ENCODE measurements around the gene ZNF37A. TPM values are rescaled to one million over a fixed set of nuclear protein-coding genes. Genes with fewer than 3 reads are reported as not detected.
A peak's percentile ranks its signal among the peaks of the same experiment; 100 is the strongest.

The ZNF37A gene
- polyA plus RNA-seq, 1 donor (not counting 4 experiments of a cell fraction or from before 2014, with no cell fraction given), result 8.7 TPM

DNA sequence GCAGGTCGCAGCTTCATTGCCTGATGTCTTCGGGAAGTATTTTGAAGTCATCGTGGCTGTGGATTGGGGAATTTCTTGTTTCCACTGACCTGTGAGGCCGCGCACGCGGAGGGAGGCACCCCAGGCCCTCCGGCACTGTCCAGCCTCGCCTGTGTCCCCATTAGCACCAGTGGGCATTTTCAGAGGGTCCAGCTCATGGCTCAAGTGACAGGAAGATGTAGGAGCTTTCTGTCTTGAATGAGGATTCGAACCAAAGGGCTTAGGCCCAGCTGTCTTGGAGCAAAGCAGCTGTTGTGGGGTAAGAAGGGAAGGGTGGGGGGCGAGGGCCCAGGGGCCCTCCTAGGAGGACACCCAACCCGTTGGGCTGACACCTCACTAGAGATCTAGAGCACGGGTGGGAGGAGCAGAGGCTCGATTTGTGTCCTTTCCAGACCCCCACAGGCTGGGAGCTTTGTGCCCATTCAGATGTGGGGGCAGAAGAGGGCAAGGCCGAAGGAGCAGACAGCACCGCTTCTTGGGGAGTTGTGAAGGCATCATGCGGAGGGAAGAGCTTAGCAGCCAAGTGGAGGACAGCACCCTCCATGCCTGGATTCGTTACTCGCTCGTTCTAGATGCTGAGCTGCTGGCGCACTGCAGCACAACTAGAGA lies 914 bp downstream of the ZNF37A start:
- Histone ChIP-seq H4K20me1 (ENCODE audit: control insufficient read depth, extremely low read depth, insufficient read depth, low read length) (no peaks in the 10 kb centered on the region), H3K27ac (ENCODE audit: control insufficient read depth, insufficient read depth, low read length) (peak overlapping the region; percentile 67), H3K36me3 (ENCODE audit: control insufficient read depth in 2 of 2, extremely low read depth in 1 of 2, insufficient read depth in 2 of 2, low read length in 2 of 2) (peaks cover 2 to 3% of the 10 kb centered on the region in 2 experiments), H3K9me1 (ENCODE audit: control insufficient read depth, extremely low read depth, insufficient read depth, low read length) (no peaks in the 10 kb centered on the region), H3K4me2 (ENCODE audit: control insufficient read depth, extremely low read depth, insufficient read depth, low read depth, low read length) (peak overlapping the region; percentile 90), H3K79me2 (ENCODE audit: control insufficient read depth, insufficient read depth, low read length) (peaks cover 13% of the 10 kb centered on the region), H3K4me3 (ENCODE audit: control insufficient read depth in 2 of 3, extremely low read depth in 1 of 3, insufficient read depth in 2 of 3, low read depth in 1 of 3, low read length in 3 of 3) (peak overlapping the region; percentile 73 to 93 (median 76)), H3K9ac (ENCODE audit: control insufficient read depth, extremely low read depth, insufficient read depth, low read length) (peak overlapping the region; percentile 78), H3K9me3 (ENCODE audit: control insufficient read depth, low read depth, low read length) (no peaks in the 10 kb centered on the region), H2AFZ (ENCODE audit: control insufficient read depth, low read length) (peak overlapping the region; percentile 93), H3K27me3 (ENCODE audit: control insufficient read depth, extremely low read depth, insufficient read depth, low read length) (no peaks in the 10 kb centered on the region), H3K4me1 (ENCODE audit: control insufficient read depth, extremely low read depth, insufficient read depth, low read length) (no peaks in the 10 kb centered on the region)
- FAIRE-seq, result no peak
- dilution Hi-C loops (cut with MboI; ENCODE audit: extremely low pct_ligation_motif_present, low sequenced_read_pairs), result no loop called here
- TF ChIP-seq, protein P1, sequence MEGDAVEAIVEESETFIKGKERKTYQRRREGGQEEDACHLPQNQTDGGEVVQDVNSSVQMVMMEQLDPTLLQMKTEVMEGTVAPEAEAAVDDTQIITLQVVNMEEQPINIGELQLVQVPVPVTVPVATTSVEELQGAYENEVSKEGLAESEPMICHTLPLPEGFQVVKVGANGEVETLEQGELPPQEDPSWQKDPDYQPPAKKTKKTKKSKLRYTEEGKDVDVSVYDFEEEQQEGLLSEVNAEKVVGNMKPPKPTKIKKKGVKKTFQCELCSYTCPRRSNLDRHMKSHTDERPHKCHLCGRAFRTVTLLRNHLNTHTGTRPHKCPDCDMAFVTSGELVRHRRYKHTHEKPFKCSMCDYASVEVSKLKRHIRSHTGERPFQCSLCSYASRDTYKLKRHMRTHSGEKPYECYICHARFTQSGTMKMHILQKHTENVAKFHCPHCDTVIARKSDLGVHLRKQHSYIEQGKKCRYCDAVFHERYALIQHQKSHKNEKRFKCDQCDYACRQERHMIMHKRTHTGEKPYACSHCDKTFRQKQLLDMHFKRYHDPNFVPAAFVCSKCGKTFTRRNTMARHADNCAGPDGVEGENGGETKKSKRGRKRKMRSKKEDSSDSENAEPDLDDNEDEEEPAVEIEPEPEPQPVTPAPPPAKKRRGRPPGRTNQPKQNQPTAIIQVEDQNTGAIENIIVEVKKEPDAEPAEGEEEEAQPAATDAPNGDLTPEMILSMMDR (optimal IDR thresholded peaks at IDR 0.05 in 1 of 3, IDR thresholded peaks at IDR 0.05 in 1 of 3, conservative IDR thresholded peaks at IDR 0.05 in 1 of 3; ENCODE audit: extremely low read depth in 1 of 3, insufficient read depth in 2 of 3, low read length in 3 of 3), result no peak
- no peak for TF ChIP-seq EZH2 (IDR thresholded peaks at IDR 0.05; ENCODE audit: low read length)
- DNase-seq (ENCODE audit: low read depth, low spot score), result no peak

DNA sequence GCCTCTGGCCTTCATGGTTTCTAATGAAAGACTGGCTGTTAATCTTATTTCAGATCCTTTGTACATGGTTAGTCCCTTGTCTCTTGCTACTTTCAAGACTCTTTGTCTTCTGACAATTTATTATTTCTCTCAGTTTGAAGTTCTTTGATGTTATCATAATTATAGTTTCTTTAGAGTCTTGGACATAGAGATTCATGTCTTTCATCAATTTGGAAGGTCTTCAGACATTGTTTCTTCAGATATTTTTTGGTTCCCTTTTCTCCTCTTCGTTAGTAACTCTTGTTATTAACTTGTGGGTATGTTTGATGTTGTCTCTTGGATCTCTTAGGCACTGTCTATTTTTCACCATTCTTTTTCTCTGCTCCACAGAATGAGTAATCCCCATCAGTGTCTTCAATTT lies 8.7 kb downstream of the ZNF37A start:
- dilution Hi-C loops (cut with MboI; ENCODE audit: extremely low pct_ligation_motif_present, low sequenced_read_pairs), result no loop called here
- no peaks in the 10 kb centered on the region for H3K4me1 ChIP-seq (ENCODE audit: control insufficient read depth, extremely low read depth, insufficient read depth, low read length)
- H3K9me3 ChIP-seq (ENCODE audit: control insufficient read depth, low read depth, low read length), result peaks cover 4% of the 10 kb centered on the region
- no peaks in the 10 kb centered on the region for H3K79me2 ChIP-seq (ENCODE audit: control insufficient read depth, insufficient read depth, low read length)
- no peaks in the 10 kb centered on the region for H3K9me1 ChIP-seq (ENCODE audit: control insufficient read depth, extremely low read depth, insufficient read depth, low read length)
- H3K9ac ChIP-seq (ENCODE audit: control insufficient read depth, extremely low read depth, insufficient read depth, low read length), result no peak overlapping the region
- H2AFZ ChIP-seq (ENCODE audit: control insufficient read depth, low read length), result no peak overlapping the region
- no peak overlapping the region for H3K4me3 ChIP-seq (ENCODE audit: control insufficient read depth in 2 of 3, extremely low read depth in 1 of 3, insufficient read depth in 2 of 3, low read depth in 1 of 3, low read length in 3 of 3)
- peaks cover 0 to 2% of the 10 kb centered on the region in 2 experiments for H3K36me3 ChIP-seq (ENCODE audit: control insufficient read depth in 2 of 2, extremely low read depth in 1 of 2, insufficient read depth in 2 of 2, low read length in 2 of 2)
- TF ChIP-seq EZH2 (IDR thresholded peaks at IDR 0.05; ENCODE audit: low read length), result no peak
- TF ChIP-seq, protein P1 (optimal IDR thresholded peaks at IDR 0.05 in 1 of 3, IDR thresholded peaks at IDR 0.05 in 1 of 3, conservative IDR thresholded peaks at IDR 0.05 in 1 of 3; ENCODE audit: extremely low read depth in 1 of 3, insufficient read depth in 2 of 3, low read length in 3 of 3), result no peak
- no peak overlapping the region for H3K4me2 ChIP-seq (ENCODE audit: control insufficient read depth, extremely low read depth, insufficient read depth, low read depth, low read length)
- no peak overlapping the region for H3K27ac ChIP-seq (ENCODE audit: control insufficient read depth, insufficient read depth, low read length)
- DNase-seq (ENCODE audit: low read depth, low spot score) (no peak), FAIRE-seq (no peak)
- no peaks in the 10 kb centered on the region for H4K20me1 ChIP-seq (ENCODE audit: control insufficient read depth, extremely low read depth, insufficient read depth, low read length)
- no peaks in the 10 kb centered on the region for H3K27me3 ChIP-seq (ENCODE audit: control insufficient read depth, extremely low read depth, insufficient read depth, low read length)
